ENCODE measurements around the gene SLBP. TPM values are rescaled to one million over a fixed set of nuclear protein-coding genes. Genes with fewer than 3 reads are reported as not detected.
"Not testable (repeated sequence)": the region's sequence is repeated elsewhere in the genome, so short reads cannot be mapped to it uniquely, and the experiment has no call there.

Gene SLBP
- total RNA-seq, 1 experiment from 2014 or later, result 147 TPM

GRCh38 chr4:1676605-1677525 is 35.3 kb downstream of the SLBP start:
- no peak for DNase-seq (ENCODE audit: low spot score)

GRCh38 chr4:1675802-1676137 is 36.3 kb downstream of the SLBP start:
- DNase-seq (ENCODE audit: low spot score), result no peak

- no peak for DNase-seq (ENCODE audit: low spot score)
These were observed 36.9 kb downstream of the SLBP start for GRCh38 chr4:1675136-1675801.

DNA sequence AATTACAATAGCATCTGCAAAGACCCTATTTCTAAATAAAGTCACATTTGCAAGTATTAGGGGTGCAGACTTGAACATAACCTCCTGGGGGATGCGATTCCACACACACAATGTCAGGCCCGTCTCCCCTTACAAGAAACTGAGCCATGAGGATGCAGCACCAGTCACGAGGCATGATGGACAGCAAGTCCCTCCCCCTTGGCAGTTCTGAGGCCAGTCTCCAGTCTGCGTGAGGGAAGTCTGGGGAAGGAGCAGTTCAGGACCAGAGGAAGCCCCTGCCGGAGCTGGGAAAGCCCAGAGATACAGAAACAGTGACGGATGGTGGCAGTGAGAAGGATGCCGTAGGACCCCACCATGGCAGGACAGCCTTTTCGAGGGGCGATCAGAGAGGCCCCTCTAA is 37.4 kb downstream of the SLBP start:
- no peak for DNase-seq (ENCODE audit: low spot score)

- DNase-seq (ENCODE audit: low spot score), result no peak
These were observed 38.4 kb downstream of the SLBP start for GRCh38 chr4:1673671-1674070.

- DNase-seq (ENCODE audit: low spot score), result not testable (repeated sequence)
These were observed 41.1 kb downstream of the SLBP start for GRCh38 chr4:1671011-1671410.

DNA sequence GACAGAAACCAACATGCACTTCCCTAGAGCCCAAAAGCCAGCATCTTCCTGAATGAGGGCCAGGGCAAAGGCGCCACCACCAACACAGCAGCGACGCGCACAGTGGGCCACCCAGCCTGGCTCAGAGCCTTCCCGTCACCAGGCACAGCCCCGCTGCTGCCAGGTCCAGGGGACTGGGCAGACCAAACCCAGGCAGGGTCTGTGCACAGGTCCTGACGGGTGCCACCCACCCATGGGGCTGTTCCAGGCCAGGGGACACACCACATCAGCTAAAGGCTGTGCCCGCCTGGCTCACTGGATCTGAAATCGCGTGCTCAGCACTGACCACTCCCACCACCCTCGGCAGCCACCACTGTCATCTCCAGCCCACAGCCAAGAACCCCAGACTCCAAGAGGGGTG is 41.8 kb downstream of the SLBP start:
- DNase-seq (ENCODE audit: low spot score), result no peak

DNA sequence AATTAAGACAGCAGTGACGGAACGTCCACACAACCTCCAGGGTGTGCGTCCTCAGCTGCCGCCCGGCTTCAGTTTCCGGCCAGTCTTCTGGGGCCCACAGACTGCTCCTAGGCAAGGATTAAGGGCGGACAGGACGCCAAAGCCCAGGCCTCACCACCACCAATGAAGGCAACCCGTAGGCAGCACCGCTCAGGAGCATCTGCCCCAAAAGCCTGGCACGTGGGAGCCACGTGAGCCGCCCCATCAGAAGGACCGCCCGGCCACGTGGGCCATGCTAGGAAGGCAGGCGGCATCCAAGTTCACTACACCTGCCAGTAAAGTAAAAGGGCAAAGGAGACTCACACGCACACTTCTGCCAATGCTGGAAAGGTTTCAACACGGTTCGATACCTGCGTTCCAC is 42.3 kb downstream of the SLBP start:
- no peak for DNase-seq (ENCODE audit: low spot score)

GRCh38 chr4:1669270-1669669 is 42.8 kb downstream of the SLBP start:
- no peak for DNase-seq (ENCODE audit: low spot score)

DNA sequence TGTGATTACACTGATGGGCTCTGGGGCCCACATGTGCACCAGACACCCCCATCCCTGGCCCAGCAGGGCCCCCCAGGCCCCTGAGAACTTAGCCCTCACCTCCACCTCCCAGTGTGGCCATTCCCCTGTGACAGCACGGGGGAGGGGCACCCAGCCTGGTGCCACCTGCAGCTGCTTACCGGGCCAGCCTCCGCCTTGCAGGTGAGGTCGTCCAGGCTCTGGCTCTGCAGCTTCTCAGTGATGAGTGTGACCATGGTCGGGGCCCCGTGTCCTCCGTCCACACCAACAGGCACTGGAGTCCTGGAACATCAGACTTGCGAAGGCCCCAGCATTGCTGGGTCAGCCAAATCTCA is 43.7 kb downstream of the SLBP start:
- no peak for DNase-seq (ENCODE audit: low spot score)

- no peak for DNase-seq (ENCODE audit: low spot score)
These were observed 44.8 kb downstream of the SLBP start for GRCh38 chr4:1667273-1667672.

DNA sequence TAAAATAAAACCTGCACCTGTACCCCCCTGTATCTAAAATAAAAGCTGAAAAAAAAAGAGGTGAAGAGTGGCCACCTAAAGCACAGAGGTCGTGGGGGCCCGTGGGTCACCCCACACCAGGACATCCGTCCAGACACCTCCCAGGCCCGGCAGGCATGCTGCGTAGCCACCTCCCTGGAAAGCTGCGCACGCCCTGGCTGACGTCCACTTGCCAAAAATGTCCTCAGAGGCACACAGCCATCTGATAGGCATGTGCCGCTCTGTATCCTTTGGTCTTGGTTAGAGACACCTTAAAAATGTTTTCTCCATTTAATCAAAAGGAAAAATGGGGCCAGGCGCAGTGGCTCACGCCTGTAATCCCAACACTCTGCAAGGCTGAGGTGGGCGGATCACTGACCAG is 45.7 kb downstream of the SLBP start:
- DNase-seq (ENCODE audit: low spot score), result no peak

GRCh38 chr4:1664141-1664540 is 48.0 kb downstream of the SLBP start:
- DNase-seq (ENCODE audit: low spot score), result no peak

- DNase-seq (ENCODE audit: low spot score), result no peak
These were observed 48.6 kb downstream of the SLBP start for GRCh38 chr4:1663549-1663948.

DNA sequence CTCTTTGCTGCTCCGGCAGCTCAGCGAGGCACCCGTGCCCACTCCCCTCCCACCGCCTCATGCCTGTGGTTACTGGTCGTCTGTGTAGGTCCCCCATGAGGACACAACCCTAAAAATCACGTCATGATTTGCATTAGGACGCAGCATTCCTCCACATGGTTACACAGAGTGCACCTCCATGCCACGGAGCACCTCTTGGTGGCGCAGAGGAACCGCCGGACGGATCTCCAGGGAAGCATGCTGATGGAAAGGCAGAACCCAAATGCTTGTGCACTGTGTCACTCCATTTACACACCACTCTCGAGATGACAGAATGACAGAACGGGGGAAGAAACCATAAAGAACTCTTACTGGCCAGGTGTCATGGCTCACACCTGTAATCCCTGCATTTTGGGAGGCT is 50.4 kb downstream of the SLBP start:
- no peak for DNase-seq (ENCODE audit: low spot score)

DNA sequence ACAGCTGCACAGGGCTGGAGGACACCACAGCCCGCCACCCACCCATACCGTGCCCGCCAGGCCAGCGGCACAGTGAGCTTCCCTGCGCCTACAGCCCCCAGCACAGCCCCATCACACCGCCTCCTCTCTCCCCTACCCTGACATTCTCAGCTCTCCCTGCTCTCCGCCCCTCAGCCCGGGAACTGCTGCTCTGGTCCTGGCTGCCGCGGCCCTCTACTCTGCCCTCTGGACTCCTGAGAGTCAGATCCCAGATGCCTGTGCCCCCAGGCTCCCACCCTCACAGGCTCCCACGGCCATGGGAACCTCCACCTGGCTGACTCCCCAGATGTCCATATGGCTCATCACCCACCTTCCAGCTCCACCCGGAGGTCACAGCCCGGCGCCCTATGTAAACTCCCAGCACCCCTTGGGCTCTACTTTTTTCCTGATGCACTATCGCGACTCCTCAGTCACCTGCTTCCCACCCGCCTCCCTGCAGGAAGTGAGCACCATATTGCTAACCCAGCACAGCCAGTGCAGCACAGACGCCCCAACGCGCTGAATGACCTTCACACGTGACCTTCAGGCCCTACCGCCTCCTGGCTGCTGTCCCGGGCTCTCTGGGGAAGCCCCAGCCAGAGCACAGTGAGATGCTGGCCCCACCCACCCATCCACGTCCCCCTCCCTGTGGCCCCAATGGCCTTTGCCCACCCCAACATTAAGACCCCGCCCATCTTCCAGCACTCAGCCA is 51.0 kb downstream of the SLBP start:
- DNase-seq (ENCODE audit: low spot score), result no peak

DNA sequence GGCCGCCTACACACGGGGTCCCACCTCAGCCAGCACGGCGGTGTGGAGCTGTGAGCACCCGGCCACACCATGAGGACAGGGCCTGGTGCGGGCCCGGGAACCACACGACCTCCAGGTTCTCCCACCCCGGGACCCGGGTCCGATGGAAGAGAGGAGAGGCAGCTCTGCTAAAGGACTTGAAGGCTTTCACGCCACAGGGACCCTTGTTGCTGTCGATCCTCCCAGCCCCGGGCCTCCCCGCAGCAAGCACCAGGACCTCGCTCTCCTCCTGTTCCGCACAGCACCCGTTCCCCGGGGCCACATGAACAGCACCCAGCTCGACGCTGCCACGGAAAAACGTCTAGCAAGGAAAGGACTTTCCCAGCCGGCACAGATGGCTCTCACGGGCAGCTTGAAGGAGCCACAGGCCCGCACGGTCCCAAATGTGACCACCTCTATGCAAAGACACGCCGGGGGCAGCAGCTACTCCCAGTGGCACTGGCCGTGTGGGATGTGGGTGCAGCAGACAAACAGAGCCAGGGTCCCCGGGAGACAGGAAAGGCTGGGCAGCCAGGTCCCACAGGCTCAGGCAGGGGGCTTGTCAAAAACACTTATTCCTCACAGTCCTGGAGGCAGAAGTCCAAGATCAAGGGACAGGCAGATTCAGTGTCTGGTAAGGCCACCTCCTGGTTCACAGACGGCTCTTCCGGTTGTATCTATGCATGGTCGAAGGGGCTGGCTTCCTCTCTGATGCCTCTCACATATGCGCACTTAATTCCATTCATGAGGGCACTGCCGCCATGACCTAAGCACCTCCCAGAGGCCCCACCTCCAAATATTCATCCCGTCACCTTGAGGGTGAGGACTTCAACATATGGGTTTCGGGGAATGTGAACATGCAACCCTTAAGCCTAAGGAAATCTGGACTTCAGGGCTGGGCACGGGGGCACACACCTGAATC is 52.7 kb downstream of the SLBP start:
- DNase-seq (ENCODE audit: low spot score), result no peak

DNA sequence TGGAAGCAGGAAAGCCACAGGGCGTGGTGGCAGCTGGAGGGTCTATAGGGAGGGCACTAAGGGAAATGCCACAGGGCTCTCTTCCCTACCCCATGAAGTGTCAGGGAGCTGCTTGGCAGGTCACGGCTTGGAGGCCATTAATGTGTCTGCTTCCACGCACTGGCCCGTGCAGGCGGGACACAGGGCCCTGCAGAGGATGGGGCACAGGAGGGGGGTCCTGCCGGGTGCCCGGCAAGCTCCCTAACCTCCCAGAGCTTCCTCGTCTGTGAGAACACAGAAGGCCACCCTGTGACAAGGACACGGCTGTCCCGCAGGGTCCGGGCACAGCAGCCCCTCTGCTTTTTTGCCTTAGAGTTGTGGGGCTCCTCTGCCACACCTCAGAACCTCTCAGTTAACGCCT is 53.5 kb downstream of the SLBP start:
- no peak for DNase-seq (ENCODE audit: low spot score)

DNA sequence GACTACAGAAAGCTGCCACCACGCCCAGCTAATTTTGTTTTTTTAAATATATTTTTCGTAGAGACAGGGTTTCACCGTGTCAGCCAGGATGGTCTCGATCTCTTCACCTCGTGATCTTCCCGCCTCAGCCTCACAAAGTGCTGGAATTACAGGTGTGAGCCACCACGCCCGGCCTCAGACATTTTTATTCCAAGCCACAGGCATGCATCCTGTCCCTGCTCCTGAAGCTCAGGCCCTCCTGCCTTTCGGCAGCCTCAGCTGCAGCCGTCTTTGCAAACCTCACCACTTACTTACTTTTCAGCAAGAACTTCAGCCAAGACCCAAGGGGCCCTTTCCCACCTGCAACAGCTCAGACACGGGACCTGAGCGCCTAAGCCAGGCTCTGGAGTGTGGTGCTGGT is 54.0 kb downstream of the SLBP start:
- DNase-seq (ENCODE audit: low spot score), result no peak

DNA sequence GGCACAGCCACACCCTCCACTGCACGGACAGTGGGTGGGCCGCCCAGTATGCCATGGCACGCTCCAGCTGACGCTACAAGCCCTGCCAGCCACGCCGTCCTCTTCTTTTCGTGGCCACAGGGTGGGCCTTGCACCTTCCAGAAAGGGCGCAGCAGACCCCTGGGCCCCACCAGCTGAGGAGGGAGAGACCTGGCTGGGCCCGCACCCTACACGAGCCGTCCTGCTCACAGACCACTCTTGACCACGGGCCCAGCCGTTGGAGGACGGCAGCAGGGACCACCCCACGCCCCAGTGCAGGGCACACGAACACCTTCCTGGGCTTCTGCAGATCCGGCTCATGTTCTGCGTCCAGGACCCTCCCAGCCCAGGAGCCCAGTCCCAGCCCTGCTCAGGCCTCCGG is 55.1 kb downstream of the SLBP start:
- no peak for DNase-seq (ENCODE audit: low spot score)

- DNase-seq (ENCODE audit: low spot score), result no peak
These were observed 56.0 kb downstream of the SLBP start for GRCh38 chr4:1656132-1656531.

DNA sequence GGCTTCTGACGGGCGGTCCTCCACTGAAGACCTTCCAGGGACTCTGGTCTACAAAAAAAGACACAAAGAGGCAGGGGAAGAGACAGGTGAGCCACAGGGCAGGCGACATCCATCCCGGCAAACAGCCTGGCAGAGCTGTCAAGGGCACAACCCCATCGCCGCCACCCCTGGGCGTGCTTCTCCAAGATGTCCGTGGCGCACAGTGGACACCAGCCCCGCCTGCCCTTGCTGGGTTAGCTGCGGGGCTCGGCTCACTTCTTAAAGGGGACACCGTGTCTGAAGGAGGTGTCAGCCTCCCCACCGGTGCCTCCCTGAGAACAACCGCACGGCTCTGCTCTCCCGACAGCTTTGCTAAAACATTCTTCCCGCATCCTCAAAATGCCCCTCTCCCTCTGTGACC is 56.4 kb downstream of the SLBP start:
- DNase-seq (ENCODE audit: low spot score), result no peak
